Subcutaneous adipose tissue (tissue), 4 donors: ENCODE data around the gene WDR93. TPM values are rescaled to one million over a fixed set of nuclear protein-coding genes. Genes with fewer than 3 reads are reported as not detected.

Experiments
- total RNA-seq, 4 donors: library from RNA; depleted of rRNA; stranded (reverse); fragments of >200 nt; gene quantifications; one replicate each; pipeline ENCODE4 v1.1.0, GENCODE V29; 2016
- TF ChIP-seq, protein P1 (sequence below): fragments of 450-650 bp; IDR thresholded peaks from one replicate; pipeline ENCODE4 v1.5.1; 2016; ENCODE audit warnings: low read depth, mild to moderate bottlenecking, control low read depth, antibody characterized with exemption, moderate library complexity

The WDR93 gene
- total RNA-seq, 4 donors from 2014 or later = 0.57 to 1.8 (median 0.85) TPM; not detected in 1

DNA sequence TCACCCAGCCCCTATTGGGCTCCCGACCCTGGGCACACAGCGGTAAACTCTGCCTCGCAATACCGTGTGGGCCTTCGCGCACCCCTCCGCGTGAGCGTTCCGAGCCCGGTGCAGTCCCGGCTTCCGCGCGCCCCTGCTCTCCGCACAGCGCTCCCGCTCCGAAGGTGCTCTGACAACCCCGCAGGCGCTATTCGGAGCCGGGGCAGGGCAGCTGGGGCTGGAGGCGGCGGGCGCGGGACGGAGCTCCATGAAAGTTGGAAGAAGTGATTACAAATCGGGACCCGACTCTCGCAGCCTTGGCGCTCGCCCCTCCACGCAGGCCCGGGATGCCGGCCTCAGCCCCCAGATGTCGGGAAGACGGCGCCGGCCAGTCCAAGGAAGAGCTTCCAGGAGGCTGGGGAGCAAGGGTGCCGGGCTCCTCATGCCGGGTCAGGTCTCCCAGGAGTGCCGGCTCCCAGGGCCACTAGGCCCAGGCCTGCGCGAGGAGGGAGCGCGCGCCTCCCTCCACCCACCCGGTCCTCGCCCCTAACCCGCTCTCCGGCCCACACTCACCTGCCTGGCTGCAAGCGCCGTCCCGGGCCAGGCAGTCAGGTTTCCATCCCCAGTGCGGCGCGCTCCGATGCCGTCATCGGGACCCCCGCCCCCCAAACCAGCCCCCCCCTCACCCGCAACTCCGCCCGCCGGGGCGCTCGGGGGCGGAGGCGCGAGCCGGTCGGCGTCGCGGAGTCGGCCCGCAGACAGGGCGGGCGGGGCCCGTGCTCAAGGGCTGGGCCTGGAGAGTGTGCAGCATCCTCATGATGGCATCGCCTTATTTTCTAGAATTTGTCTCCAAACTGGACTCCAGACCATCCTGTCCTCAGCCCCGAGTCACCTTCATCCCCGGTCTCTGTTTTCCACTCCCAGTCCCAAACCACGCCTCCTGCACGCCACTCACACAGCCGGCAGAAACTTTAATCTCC lies 35.5 kb upstream of the WDR93 start, which contains the start of gene KIF7:
TSS of gene KIF7 (minus strand) at position 621 of the 959 bp plus-strand sequence. CDS start 2,537 bp downstream, outside the sequence.
- TF ChIP-seq, protein P1, sequence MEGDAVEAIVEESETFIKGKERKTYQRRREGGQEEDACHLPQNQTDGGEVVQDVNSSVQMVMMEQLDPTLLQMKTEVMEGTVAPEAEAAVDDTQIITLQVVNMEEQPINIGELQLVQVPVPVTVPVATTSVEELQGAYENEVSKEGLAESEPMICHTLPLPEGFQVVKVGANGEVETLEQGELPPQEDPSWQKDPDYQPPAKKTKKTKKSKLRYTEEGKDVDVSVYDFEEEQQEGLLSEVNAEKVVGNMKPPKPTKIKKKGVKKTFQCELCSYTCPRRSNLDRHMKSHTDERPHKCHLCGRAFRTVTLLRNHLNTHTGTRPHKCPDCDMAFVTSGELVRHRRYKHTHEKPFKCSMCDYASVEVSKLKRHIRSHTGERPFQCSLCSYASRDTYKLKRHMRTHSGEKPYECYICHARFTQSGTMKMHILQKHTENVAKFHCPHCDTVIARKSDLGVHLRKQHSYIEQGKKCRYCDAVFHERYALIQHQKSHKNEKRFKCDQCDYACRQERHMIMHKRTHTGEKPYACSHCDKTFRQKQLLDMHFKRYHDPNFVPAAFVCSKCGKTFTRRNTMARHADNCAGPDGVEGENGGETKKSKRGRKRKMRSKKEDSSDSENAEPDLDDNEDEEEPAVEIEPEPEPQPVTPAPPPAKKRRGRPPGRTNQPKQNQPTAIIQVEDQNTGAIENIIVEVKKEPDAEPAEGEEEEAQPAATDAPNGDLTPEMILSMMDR = no peak

DNA sequence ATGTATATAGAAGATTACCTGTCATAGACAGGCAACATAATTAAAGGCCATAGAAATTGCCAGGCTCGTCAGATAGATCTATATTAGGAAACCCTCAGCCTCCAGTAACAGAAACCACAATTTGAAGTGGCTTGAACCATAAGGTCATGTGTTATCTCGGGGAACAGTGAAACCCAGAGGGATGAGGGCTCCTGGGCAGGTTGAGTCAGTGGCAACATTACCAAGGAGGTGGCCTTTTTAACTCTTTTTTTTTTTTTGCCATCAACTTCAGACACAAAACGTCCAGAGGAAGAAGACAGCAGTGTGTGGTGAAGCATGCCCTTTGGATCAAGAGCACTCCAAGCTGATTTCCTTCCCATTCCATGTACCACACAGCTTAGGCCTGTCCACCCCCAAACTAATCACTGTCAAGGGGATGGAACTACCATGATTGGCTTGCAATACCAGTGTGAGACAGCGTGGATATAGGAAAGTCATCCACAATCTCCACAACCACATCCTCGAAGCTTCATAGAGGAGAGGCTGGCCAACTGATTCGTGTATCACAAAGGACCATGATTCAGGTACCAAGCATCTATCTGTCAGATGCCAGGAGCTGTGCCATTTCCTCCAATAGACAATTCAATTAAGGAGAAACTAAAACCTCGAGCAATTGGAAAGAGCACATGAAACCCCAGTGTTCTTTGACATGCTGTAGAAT lies 34.3 kb upstream of the WDR93 start:
- TF ChIP-seq, protein P1 = no peak

DNA sequence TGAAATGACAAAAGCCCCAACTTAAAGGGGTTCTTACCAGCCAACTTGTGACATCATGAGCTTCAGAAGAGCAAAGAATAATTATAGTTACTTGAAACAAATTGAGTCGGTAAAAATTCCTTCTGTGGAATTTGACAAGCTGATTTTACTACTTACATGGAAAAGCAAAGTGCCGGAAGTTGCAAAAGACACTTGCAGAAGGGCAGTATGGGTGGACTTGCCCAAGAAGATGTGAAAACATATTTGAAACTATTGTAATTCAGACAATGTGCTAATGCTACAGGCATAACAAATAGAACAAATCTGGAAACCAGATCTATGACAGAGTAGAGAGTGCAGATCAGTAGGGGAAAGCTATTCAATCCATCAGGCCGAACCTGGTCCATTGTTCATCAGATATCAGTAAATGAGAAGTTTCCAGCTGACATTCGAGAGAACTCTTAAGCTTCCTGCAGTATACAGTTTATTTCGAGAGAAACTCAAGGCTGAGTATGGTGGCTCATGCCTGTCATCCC lies 32.9 kb upstream of the WDR93 start:
- TF ChIP-seq, protein P1 = no peak

DNA sequence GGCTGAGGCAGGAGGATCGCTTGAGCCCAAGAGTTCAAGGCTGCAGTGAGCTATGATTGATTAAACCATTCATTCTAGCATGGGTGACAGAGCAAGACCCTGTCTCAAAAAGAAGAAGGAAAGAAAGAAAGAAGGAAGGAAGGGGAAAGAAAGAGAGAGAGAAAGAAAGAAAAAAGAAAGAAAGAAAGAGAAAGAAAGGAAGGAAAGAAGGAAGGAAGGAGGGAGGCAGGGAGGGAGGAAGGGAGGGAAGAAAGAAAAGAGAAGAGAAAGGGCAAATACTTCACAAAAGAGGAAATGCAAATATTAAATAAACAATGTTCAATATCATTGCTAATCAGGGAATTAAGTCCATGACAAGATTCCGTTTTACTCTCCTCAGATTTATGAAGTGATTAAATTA lies 31.3 kb upstream of the WDR93 start:
- TF ChIP-seq, protein P1 = no peak

DNA sequence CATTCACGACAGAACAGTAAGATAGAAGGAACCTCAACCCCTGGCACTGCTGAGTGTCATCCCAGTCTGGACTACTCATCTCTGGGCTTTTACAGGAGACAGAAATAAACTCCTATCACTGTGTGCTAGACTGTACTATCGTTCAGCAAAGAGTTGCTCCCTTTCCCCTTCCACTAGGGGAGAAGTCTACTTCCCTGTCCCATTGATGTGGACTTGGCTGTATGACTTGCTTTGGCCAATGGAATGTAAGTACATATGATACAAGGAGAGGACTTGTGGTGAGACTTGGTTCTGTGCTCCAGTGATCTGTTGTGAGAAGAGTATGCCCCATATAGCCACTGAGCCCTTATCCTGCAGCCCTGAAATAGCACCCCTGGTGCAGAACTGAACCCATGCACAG lies 30.1 kb upstream of the WDR93 start:
- TF ChIP-seq, protein P1 = no peak

DNA sequence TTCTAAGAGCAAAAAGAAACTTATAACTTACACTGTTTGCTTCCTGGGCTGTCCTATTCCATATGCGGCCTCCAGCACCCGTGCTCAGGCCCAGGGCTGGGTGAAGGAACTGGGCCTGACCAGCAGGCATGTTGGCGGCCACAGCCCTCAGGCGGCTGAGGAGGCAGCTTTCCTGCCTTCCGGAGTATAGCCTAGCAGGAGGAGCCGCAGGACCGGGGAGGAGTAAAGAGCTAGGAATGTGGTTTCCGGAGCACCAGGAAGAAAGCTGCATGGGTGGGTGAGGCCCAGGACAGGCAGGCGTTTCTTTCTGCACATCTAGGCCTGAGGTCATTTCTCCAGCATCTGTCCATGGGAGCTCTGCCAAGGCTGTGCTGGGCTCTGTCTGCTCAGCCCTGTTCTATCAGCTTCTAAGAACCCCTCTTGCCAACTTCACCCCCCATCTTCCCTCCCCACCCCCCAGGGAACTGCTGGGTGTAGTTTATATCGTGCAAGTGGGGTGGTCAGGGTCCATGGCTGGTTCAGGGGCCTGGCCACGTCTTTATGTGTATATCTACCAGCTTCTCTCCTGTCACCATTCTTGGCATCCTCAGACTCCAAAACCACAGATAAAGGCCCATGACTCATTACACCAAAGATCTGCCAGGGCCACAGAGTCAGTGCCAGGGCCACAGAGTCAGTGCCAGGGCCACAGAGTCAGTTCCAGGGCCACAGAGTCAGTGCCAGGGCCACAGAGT lies 27.6 kb upstream of the WDR93 start:
- TF ChIP-seq, protein P1 = no peak
